Fibroblast of upper back skin (primary cell): ENCODE measurements around the gene KIF13A.
"Not testable (repeated sequence)": the region's sequence is repeated elsewhere in the genome, so short reads cannot be mapped to it uniquely, and the experiment has no call there.

Experiments used
- DNase-seq: peaks from one replicate; pipeline ENCODE4 v3.0.0-alpha.2; 2013

Gene KIF13A

DNA sequence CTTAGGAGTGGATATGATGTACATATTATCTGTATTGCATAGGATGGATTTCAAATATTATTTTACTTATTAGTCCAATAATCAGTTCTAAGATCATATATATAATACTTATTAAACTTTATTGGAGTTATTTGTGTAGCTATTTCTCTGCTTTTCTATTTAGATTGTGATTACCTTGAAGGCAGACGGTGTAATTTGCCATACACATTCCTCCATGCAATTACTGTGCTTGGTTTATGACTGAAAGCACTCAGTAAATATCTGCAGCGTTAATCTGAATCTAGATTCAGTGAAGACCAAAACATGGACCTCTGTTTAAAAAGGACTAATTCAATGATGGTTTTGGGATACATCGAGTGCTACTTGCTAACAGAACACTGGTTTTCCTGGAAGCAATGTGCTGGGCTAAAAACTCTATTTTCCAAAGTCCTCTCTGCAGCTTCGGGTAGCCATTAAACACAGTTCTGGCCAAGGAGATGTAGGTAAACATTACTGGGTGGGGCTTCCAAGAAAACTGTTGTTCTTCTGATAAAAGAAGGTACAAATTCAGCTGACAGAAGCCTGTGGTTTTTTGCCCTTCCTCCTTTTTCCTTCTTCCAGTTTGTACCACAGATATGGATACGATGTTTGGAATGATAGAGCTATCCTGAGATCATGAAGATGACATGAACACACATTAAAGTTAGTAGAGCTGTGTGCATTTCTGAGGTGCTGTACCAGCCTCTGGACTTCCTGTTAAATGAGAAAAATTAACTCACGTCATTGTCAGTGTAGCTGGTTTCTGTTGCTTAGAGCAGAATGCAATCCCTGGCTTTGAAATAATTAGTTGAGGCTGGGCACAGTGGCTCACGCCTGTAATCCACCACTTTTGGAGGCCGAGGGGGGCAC is 144.3 kb downstream of the KIF13A start:
- DNase-seq = no peak

DNA sequence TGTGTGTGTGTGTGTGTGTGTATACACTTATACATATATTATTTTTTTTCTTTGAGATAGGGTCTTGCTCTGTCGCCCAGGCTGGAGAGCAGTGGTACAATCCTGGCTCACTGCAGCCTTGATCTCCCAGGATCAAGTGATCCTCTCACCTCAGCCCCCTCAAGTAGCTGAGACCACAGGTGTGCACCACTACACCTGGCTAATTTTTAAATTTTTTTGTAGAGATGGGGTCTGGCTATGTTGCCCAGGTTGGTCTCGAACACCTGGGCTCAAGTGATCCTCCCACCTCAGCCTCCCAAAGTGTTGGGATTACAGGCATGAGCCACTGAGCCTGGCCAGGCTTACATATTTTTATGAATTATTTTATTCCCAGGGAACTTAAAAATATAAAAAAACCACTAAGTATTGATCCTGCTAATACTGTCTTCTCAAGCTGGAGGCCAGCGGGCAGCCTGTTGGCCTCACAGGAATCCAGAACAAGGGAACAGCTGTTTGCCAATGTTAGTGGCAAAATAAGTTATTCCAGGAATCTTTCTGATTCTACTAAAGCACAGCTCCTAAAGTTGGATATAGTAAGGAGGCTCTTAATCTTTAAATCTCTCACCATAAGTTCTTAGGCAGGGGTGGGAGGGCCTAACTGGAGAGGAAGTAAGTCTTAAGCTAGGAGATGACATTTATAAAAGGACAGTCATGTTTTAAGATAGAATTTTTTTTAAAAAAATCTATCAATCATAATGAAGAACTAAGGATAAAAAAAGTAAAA is 145.2 kb downstream of the KIF13A start:
- no peak for DNase-seq

GRCh38 chr6:17839513-17840223 is 147.8 kb downstream of the KIF13A start:
- DNase-seq = no peak

- DNase-seq = no peak
Measured at GRCh38 chr6:17836293-17836692, 151.1 kb downstream of the KIF13A start.

GRCh38 chr6:17835784-17836183 is 151.7 kb downstream of the KIF13A start:
- DNase-seq = no peak

DNA sequence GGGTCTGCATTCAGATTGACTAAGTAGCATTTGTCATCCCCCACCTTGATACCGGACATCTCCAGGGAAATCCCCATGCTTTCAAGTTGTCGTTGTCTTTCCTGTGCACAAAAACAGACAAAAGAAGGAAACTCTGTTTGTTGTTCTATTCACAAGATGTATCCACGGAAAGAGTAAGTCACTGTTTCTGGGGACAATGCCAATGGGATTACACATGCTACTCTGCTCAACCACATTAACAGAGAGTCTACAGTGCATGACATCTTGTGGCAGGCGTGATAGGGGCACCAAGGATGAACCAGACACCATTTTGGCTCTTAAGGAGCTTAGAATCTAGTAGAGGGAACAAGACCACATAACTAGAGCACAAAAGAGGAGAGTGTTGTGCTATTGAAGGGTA is 156.3 kb downstream of the KIF13A start:
- peak; percentile 47 for DNase-seq

- DNase-seq = no peak
Measured at GRCh38 chr6:17829905-17830304, 157.5 kb downstream of the KIF13A start.

- DNase-seq = no peak
Measured at GRCh38 chr6:17828149-17828548, 159.3 kb downstream of the KIF13A start.

DNA sequence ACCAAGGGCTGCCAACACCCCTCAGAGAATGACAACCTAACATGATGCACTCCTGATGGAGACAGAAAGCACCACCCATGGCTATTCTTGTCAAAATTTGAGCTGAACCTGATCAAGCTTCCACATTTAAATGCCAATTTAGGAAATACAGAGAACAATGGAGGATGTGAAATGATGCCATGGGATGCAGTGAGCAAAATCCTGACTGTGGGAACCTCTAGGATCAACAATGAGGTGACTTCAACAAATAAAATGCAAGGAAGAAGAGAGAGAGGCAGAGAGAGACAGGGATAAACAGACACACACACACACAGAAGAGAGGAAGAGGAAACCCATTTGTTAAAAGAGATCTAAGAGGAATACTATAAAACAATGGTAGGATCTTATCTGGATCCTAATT is 161.1 kb downstream of the KIF13A start:
- DNase-seq = no peak

GRCh38 chr6:17820055-17820454 is 167.4 kb downstream of the KIF13A start:
- DNase-seq = no peak

GRCh38 chr6:17817763-17818162 is 169.7 kb downstream of the KIF13A start:
- no peak for DNase-seq

GRCh38 chr6:17816921-17817611 is 170.4 kb downstream of the KIF13A start:
- DNase-seq = peak; percentile 57

DNA sequence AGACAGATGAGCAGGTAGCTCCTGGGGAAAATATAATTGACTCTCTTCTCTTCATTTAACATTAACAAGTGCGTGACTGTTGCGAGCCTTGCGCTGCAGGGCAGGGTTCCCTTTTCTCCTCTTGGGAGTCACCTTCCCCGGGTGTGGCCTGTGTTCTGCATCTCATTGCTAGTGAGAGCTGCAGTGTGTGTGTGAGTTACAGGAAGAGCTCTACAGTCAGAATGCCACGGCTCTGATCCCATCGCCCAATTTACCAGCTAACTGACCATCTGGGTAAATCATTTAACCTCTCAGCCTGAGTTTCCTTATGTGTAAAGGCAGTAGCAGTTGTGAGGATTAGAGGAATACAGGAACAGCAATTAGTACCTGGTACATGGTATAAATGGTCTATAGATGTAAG is 173.9 kb downstream of the KIF13A start:
- DNase-seq = no peak

DNA sequence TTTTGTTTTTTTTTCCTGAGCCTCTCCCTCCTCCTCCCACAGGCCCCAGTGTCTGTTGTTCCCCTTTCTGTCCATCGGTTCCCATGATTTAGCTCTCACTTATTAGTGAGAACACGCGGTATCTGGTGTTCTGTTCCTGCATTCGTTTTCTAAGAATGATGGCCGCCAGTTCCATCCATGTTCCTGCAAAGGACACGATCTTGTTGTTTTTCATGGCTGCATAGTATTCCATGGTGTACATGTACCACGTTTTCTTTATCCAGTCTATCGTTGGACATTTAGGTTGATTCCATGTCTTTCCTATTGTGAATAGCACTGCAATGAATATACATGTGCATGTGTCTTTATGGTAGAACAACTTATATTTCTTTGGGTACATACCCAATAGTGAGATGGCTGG is 175.1 kb downstream of the KIF13A start:
- DNase-seq = no peak

GRCh38 chr6:17808609-17809008 is 178.8 kb downstream of the KIF13A start:
- DNase-seq = no peak

- not testable (repeated sequence) for DNase-seq
Measured at GRCh38 chr6:17807431-17807830, 180.0 kb downstream of the KIF13A start.

GRCh38 chr6:17803409-17803808 is 184.0 kb downstream of the KIF13A start:
- DNase-seq = no peak

DNA sequence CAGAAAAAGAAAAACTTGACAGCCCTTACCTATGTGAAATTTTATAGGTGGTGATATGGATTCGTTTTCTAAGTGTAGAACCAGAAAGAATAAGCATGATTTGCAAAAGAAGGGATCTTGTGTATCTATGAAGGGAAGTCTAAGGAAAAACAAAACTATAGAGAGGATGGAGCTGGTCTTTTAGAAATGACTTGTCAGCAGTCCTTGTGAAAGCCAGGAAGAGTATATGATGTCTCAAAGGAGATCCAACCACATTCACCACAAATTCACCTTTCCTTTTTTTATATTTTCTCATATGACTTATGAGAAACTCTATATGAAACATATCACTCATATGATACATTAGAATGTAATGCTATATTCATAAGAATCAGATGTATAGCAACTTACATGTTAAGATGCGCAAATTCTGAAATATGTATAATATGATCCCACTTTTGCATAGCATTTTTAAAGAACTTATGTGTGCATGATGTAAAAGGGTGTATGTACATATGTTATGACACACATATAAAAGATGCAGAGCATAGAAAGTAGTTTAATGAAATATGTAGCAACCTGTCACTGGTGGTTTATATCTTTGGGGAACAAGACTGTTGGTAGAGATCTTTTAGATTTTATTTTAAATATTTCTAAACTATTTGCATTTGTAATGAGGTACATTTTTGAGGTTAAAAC is 188.8 kb downstream of the KIF13A start:
- no peak for DNase-seq

DNA sequence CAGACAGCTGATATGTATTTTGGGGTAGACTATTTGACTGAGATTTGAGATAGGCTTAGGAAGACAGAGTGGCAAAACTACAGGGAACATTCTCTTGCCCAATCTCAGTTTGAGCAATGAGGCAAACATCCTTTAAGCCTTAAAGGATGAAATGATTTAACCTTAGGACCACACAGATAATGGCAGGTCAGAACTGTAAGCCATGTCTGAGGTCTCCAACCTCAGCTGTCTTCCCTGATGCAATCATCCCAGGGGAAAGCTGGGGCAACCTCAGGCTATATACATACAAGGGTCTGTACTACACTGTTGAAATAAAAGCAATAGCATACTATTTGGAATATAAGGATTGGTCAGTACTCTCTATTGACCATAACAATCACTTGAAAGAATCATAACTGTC is 196.9 kb downstream of the KIF13A start:
- DNase-seq = peak; percentile 7

- DNase-seq = no peak
Measured at GRCh38 chr6:17785094-17785787, 202.2 kb downstream of the KIF13A start.

DNA sequence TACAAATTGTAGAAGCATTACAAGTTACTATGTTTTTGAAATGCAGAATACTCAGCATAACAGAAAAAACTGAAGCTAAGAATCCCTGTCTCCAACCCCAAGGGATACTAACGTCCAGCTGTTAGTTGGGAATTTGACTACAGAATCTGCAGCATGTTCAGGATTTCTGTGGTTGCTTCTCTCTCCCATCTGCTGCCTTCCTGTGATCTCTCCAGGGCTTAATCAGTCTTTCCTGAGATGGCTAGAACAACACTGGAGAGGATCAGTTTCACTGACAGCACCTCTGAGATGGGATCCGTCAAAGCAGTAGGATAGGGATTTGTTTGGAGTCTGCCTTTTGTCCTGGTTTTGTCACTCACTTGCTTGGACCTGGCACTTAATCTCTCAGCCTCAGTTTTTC is 207.4 kb downstream of the KIF13A start:
- DNase-seq = peak; percentile 8

GRCh38 chr6:17771609-17772008 is 215.8 kb downstream of the KIF13A start:
- no peak for DNase-seq
